Measurements from ENCODE around the gene KCNT1.

DNA sequence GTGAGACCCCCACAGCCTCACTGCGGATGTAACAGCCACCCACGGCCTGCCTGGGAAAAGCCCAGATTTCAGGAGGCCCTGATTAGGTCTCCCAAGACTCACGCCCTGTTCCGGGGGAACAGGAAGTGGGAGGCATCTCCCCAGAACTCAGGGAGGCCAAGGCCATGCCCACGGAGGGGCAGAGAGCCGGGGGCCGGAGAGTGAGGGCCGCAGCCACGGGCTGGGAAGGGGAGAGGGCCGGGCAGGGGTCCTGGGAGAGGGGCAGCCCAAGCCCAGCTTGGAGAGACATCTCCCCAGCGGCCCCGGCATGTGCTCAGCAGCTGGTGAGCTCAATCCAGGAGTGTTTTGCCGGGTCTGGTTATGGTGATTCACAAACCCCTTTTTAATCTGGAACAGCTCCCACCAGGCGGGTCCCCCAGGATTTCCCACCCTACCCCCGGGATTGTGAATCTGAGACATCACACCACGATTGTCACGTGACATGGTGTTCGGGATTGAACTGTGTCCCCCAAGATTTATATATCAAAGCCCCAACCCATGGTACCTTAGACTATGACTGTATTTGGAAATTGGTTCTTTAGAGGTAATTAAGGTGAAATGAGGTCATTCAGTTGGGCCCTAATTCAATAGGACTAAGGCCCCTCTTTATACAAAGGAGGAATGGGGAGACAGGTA is 26.6 kb downstream of the KCNT1 start:
- TF ChIP-seq, protein P1, sequence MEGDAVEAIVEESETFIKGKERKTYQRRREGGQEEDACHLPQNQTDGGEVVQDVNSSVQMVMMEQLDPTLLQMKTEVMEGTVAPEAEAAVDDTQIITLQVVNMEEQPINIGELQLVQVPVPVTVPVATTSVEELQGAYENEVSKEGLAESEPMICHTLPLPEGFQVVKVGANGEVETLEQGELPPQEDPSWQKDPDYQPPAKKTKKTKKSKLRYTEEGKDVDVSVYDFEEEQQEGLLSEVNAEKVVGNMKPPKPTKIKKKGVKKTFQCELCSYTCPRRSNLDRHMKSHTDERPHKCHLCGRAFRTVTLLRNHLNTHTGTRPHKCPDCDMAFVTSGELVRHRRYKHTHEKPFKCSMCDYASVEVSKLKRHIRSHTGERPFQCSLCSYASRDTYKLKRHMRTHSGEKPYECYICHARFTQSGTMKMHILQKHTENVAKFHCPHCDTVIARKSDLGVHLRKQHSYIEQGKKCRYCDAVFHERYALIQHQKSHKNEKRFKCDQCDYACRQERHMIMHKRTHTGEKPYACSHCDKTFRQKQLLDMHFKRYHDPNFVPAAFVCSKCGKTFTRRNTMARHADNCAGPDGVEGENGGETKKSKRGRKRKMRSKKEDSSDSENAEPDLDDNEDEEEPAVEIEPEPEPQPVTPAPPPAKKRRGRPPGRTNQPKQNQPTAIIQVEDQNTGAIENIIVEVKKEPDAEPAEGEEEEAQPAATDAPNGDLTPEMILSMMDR (IDR thresholded peaks at IDR 0.05): no peak
- no peak for TF ChIP-seq POLR2A (IDR thresholded peaks at IDR 0.05)

Data from thyroid gland (tissue), 4 donors.